Activated CD8-positive, alpha-beta memory T cell treated with anti-CD3 and anti-CD28 coated beads, Interleukin-2, amount 10 ng/mL, durations not matched to agents 7 days and 5 days (primary cell): ENCODE data around the gene KLHL1. TPM values are rescaled to one million over a fixed set of nuclear protein-coding genes. Genes with fewer than 3 reads are reported as not detected.

Experiments used
- ATAC-seq: fragments of 150-1000 bp; cut with Tn5 transposase; one replicate; pipeline ENCODE4 v1.10.0; 2021; ENCODE audit warnings: moderate library complexity
- CTCF ChIA-PET: fragments of 350-600 bp; sonication (Branson Sonifier 250); formaldehyde crosslinking; loops from one replicate; lab custom pipeline; 2021; ENCODE audit warnings: antibody characterized with exemption; lab: Charles Lee
- DNase-seq: peaks from one replicate; pipeline ENCODE4 v3.0.0-alpha.2; 2020
- H3K27ac Mint-ChIP-seq: one replicate; pipeline ENCODE4 v1.8.0; 2021; ENCODE audit warnings: mild to moderate bottlenecking, mixed read lengths
- H3K27me3 Mint-ChIP-seq: one replicate; pipeline ENCODE4 v1.8.0; 2021; ENCODE audit warnings: mixed read lengths
- H3K36me3 Mint-ChIP-seq: one replicate; pipeline ENCODE4 v1.8.0; 2021; ENCODE audit warnings: mild to moderate bottlenecking, mixed read lengths
- H3K4me1 Mint-ChIP-seq: one replicate; pipeline ENCODE4 v1.8.0; 2021; ENCODE audit warnings: mixed read lengths
- H3K4me3 Mint-ChIP-seq: one replicate; pipeline ENCODE4 v1.8.0; 2021; ENCODE audit warnings: mild to moderate bottlenecking, moderate library complexity, mixed read lengths
- H3K9me3 Mint-ChIP-seq: one replicate; pipeline ENCODE4 v1.8.0; 2022; ENCODE audit warnings: low read depth, mixed read lengths
- total RNA-seq, 2 experiments: library from RNA; stranded (reverse); gene quantifications; one replicate each; pipeline ENCODE4 v1.2.3, GENCODE V29; 2021

Gene KLHL1
- total RNA-seq, 2 experiments from 2014 or later: not detected

DNA sequence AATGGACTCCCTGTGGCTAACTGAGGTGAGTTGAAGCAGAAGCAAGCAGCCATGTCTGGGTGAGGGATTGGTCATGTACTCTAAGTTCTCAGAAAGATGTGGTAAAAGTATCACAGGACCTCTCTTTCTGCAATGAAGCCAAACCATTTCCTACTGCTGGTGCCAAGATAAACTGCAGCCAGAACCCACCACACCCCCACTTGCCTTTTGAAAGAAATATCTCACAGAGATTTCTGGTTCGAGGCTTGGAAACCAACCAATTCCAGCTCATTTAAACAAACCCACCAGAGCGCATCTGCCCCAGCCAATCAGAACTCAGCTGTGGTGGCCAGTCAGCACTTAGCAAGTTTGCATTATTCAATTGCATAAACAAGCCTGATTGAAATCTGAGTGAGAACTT, 205.2 kb downstream of the KLHL1 start:
- Mint-ChIP-seq H3K36me3 (no peaks in the 10 kb centered on the region), H3K27ac (no peak overlapping the region), H3K4me1 (no peaks in the 10 kb centered on the region), H3K27me3 (no peaks in the 10 kb centered on the region), H3K9me3 (peaks cover 3% of the 10 kb centered on the region), H3K4me3 (no peak overlapping the region)
- ATAC-seq (no peak), DNase-seq (no peak)
- CTCF ChIA-PET: no interaction called here

DNA sequence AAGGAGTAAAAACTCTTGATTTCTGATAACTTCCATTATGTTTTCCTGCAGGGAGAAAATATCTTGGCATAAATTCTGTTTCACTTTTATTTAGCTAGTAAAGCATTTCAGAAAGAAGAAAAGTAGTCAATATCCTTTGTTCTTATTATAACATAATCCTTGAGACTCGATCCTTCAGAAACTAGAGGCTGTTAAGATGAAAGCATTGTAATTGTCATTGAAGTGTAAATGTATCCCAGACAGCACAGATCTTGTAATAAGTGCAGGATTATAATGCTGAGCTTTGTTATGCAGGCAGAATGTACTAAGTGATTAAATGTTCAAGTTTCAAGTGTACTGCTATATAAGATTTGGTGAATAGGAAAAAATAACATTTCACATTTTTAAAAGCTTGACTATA, 225.8 kb downstream of the KLHL1 start:
- ATAC-seq (no peak), DNase-seq (no peak)
- CTCF ChIA-PET: no interaction called here
- H3K4me3 Mint-ChIP-seq: no peak overlapping the region
- no peaks in the 10 kb centered on the region for H3K27me3 Mint-ChIP-seq
- no peaks in the 10 kb centered on the region for H3K36me3 Mint-ChIP-seq
- H3K4me1 Mint-ChIP-seq: no peaks in the 10 kb centered on the region
- H3K27ac Mint-ChIP-seq: no peak overlapping the region
- peaks cover 10% of the 10 kb centered on the region for H3K9me3 Mint-ChIP-seq

DNA sequence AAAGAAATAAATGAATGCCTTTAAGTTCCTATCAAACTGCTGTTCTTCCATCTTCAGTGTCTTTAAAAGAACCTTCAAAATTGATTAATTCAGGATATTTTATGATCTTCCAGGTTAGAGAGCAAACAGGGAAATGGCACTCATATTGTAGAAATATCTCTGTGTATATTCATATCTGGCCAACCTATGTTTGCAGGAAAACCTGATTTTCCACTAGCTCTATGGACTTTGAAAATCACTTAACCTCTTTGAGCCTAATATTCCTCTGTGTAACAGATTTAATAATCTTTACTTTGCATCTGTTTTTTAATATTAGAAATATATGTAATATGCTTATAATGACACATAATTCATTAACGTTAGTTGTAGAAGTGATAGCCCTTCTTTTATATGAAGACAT, 228.3 kb downstream of the KLHL1 start:
- no peak for ATAC-seq
- no peaks in the 10 kb centered on the region for H3K36me3 Mint-ChIP-seq
- H3K27ac Mint-ChIP-seq: no peak overlapping the region
- no peak overlapping the region for H3K4me3 Mint-ChIP-seq
- no peak for DNase-seq
- no peaks in the 10 kb centered on the region for H3K27me3 Mint-ChIP-seq
- no peaks in the 10 kb centered on the region for H3K4me1 Mint-ChIP-seq
- CTCF ChIA-PET: no interaction called here
- peaks cover 6% of the 10 kb centered on the region for H3K9me3 Mint-ChIP-seq

DNA sequence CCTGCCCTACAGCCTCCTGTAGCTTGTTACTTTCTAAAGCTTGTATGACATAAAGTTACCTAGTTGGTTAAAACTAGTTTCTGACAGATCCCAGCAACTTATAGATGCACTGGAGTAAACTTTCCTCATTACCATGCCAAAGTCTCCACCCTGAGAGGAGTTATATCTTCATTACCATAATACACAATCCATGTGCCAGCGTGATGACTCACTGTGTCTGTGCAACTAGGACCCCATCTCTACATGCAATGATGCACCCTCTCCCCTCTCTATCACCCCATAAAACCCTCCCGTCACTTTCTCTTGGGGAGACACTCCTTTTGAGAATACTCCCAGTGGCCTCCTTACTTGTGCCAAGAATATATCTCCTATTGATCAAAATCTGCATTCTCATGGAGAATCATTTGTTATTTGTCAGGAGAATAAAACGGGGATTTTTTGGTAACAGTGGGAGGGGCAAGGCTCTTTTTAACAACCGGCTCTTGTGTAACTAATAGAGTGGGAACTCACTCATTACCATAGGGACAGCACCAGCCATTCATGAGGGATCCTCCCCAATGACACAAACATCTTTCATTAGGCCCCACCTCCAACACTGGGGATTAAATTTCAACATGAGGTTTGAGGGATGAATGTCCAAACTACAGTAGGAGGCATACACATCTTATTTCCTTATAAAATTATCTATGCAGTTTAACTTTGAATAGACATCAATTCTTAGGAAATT, 235.8 kb downstream of the KLHL1 start:
- DNase-seq: no peak
- H3K36me3 Mint-ChIP-seq: no peaks in the 10 kb centered on the region
- ATAC-seq: no peak
- no peaks in the 10 kb centered on the region for H3K4me1 Mint-ChIP-seq
- no peak overlapping the region for H3K4me3 Mint-ChIP-seq
- H3K27ac Mint-ChIP-seq: no peak overlapping the region
- CTCF ChIA-PET: no interaction called here
- H3K27me3 Mint-ChIP-seq: no peaks in the 10 kb centered on the region
- H3K9me3 Mint-ChIP-seq: peaks cover 9% of the 10 kb centered on the region

DNA sequence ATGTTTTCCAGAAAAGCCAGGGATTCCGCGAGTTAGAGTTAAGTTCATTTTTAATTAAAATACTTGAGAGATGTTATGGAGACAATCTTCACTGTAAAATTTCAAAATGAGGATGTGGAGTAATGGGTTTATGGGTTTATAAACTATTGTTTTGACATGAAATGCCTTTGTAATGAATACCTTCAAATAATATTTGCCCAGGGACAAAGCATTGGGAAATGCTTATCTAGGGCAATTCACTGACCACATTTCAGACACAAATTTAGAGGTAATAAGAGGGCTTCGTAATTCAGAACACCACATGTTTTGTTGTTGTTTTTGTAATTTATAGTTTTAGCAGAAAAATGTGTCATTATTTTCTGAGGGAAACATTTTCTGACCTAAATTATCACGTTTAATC, 241.7 kb downstream of the KLHL1 start:
- no peak overlapping the region for H3K27ac Mint-ChIP-seq
- no peaks in the 10 kb centered on the region for H3K4me1 Mint-ChIP-seq
- DNase-seq: no peak
- no peaks in the 10 kb centered on the region for H3K27me3 Mint-ChIP-seq
- H3K36me3 Mint-ChIP-seq: no peaks in the 10 kb centered on the region
- CTCF ChIA-PET: no interaction called here
- no peak for ATAC-seq
- no peak overlapping the region for H3K4me3 Mint-ChIP-seq
- H3K9me3 Mint-ChIP-seq: peaks cover 4% of the 10 kb centered on the region

DNA sequence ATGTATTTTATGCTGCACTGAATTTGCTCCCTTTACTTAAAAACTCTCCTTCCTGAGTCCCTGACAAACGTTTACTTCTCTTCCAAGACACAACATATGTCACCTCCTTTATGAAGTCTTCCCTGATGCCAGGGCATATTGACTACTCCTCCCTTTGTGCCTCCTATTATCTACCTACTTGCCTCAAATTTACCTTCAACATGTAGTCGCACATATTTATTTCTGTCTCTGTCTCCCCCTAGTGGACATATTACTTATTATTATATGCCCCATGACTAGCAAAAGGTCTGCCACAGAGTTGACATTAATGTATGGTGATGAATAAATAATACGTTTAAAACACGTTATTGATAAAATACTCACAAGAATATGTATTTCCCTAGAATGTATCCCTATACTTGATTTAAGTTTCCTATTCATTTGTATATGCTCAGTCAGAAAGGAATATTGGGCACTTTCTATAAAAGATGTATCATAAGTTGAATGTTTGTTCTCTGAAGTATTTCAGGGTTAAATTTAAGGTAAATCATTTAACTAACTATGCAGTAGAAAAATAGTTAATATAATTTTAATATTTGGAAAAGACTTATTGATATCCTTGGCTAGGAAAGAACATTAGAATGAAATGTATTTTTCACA, 250.9 kb downstream of the KLHL1 start:
- ATAC-seq: no peak
- H3K27me3 Mint-ChIP-seq: no peaks in the 10 kb centered on the region
- DNase-seq: no peak
- no peaks in the 10 kb centered on the region for H3K9me3 Mint-ChIP-seq
- no peak overlapping the region for H3K4me3 Mint-ChIP-seq
- CTCF ChIA-PET: no interaction called here
- no peak overlapping the region for H3K27ac Mint-ChIP-seq
- no peaks in the 10 kb centered on the region for H3K36me3 Mint-ChIP-seq
- no peaks in the 10 kb centered on the region for H3K4me1 Mint-ChIP-seq

DNA sequence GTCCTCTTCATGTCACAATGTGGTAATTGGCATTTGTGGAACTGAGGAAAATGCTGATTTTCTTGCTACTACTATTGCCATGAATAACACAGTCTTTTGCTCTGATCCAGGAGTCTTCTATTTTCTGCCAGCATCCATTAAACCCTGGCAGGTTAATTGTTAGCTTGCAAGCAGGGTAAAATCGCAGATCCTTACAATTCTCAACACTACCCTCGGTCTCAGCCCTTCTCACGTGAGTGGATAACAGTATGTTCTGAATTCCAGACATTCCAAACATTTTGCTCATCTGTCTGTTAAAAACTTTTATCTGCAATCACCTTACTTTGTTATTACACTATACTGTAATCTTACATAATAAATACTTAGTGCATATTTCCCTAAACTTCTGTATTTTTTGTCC, 251.9 kb downstream of the KLHL1 start:
- Mint-ChIP-seq H3K27ac (no peak overlapping the region), H3K9me3 (no peaks in the 10 kb centered on the region), H3K4me1 (no peaks in the 10 kb centered on the region), H3K36me3 (no peaks in the 10 kb centered on the region), H3K27me3 (no peaks in the 10 kb centered on the region), H3K4me3 (no peak overlapping the region)
- no peak for ATAC-seq
- CTCF ChIA-PET: no interaction called here
- DNase-seq: no peak

DNA sequence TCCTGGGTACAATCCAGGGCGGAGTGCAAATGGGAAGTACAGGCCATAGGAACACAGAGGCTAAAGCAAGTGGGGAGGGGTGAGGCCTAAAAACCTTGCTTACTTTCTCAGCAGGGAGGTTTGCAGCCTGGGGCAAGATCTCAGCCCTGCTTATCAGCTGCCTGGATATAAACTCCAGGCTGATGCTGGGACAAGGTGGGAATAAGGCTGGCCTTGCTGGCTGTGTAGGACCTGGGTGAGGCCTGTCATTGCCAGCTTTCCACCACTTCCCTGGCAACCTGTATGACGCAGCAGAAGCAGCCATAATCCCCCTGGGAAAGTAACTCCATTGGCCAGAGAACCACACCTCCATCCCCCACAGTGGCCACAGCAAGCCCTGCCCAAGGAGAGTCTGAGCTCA, 279.7 kb downstream of the KLHL1 start:
- H3K27me3 Mint-ChIP-seq: no peaks in the 10 kb centered on the region
- no peak for ATAC-seq
- no peak overlapping the region for H3K4me3 Mint-ChIP-seq
- H3K36me3 Mint-ChIP-seq: no peaks in the 10 kb centered on the region
- H3K4me1 Mint-ChIP-seq: no peaks in the 10 kb centered on the region
- no peak for DNase-seq
- H3K9me3 Mint-ChIP-seq: peaks cover 13% of the 10 kb centered on the region
- no peak overlapping the region for H3K27ac Mint-ChIP-seq
- CTCF ChIA-PET: no interaction called here

DNA sequence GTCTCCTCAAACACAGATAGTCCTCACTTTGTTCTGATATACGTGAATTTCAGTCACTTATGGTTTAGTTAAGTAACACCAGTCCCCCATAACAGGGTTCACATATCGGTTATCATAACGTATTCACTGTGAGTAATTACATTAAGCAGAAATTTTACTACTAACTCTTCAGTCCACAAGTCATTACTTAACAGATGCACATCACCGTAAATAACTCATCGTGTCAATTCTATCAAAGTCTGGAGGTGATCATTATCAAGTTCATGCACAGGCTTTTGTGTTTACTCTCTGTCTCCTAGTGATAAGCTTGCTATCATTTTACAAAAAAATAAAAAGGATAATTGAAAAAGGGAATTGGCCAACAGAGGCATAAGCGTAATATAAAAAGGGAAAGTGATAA, 288.1 kb downstream of the KLHL1 start:
- H3K36me3 Mint-ChIP-seq: no peaks in the 10 kb centered on the region
- H3K27ac Mint-ChIP-seq: no peak overlapping the region

DNA sequence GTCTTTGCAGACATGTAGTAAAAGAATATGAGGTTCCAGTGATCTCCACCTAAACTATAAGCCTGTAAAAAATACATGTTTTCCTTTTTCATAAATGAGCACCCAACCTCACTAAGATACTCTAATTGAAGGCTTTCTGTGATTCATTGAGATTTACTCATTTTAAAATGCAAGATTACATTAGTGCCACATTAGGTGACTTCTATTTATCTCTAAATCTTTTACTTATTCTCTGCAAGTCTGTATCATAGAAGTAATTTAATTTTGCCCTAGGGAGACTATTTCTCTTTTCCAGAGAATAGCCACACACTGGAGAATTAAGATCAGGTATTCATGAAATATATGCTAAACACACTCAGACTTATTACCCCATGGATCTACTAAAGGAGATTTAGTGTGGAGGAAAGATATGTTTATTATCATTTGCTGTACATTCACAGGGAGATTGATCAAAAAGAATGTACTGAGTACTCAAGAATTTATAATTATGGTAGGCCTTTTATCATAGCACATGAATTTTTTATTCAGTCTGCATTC, 290.9 kb downstream of the KLHL1 start:
- CTCF ChIA-PET: no interaction called here
- ATAC-seq: no peak
- H3K27ac Mint-ChIP-seq: no peak overlapping the region
- no peaks in the 10 kb centered on the region for H3K36me3 Mint-ChIP-seq
- no peak for DNase-seq
- H3K4me3 Mint-ChIP-seq: no peak overlapping the region
- H3K27me3 Mint-ChIP-seq: no peaks in the 10 kb centered on the region
- no peaks in the 10 kb centered on the region for H3K4me1 Mint-ChIP-seq
- peaks cover 10% of the 10 kb centered on the region for H3K9me3 Mint-ChIP-seq

More for the DNA sequence above, 288.1 kb downstream of the KLHL1 start:
- Mint-ChIP-seq H3K4me1 (no peaks in the 10 kb centered on the region), H3K4me3 (no peak overlapping the region), H3K27me3 (no peaks in the 10 kb centered on the region), H3K9me3 (peaks cover 5% of the 10 kb centered on the region)
- CTCF ChIA-PET: no interaction called here
- DNase-seq (no peak), ATAC-seq (no peak)

DNA sequence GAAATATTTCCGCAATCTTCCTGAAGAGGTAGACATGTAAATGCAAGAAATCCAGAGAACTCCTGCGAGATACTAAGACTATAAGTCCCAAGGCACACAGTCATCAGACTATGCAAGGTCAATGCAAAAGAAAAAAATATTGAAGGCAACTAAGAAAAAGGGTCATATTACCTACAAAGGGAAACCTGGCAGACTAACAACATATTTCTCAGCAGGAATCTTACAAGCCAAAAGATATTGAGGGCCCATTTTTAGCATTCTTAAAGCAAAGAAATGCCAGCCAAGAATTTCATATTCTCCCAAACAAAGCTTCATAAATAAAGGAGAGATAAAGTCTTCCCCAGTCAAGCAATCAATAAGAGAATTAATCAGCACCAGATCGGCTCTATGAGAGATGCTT, 299.1 kb downstream of the KLHL1 start:
- CTCF ChIA-PET: no interaction called here
- H3K4me3 Mint-ChIP-seq: no peak overlapping the region
- H3K27ac Mint-ChIP-seq: no peak overlapping the region
- peaks cover 11% of the 10 kb centered on the region for H3K9me3 Mint-ChIP-seq
- H3K36me3 Mint-ChIP-seq: no peaks in the 10 kb centered on the region
- no peaks in the 10 kb centered on the region for H3K27me3 Mint-ChIP-seq
- ATAC-seq: no peak
- H3K4me1 Mint-ChIP-seq: no peaks in the 10 kb centered on the region
- DNase-seq: no peak

DNA sequence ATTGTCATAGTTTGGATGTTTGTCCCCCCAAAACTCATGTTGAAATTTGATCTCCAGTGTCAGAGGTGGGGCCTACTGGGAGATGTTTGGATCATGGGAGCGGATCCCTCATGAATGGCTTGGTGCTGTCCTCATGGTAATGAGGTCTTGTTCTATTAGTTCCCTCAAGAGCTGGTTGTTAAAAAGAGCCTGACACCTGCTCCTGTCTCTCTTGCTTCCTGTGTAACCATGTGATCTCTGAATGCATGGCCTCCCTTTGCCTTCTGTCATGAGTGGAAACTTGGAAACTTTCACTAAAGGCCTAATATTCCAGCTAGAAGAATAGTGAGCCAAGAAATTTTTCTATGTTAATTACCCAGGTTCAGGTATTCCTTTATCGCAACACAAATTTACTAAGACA, 312.0 kb downstream of the KLHL1 start:
- no peak for DNase-seq

DNA sequence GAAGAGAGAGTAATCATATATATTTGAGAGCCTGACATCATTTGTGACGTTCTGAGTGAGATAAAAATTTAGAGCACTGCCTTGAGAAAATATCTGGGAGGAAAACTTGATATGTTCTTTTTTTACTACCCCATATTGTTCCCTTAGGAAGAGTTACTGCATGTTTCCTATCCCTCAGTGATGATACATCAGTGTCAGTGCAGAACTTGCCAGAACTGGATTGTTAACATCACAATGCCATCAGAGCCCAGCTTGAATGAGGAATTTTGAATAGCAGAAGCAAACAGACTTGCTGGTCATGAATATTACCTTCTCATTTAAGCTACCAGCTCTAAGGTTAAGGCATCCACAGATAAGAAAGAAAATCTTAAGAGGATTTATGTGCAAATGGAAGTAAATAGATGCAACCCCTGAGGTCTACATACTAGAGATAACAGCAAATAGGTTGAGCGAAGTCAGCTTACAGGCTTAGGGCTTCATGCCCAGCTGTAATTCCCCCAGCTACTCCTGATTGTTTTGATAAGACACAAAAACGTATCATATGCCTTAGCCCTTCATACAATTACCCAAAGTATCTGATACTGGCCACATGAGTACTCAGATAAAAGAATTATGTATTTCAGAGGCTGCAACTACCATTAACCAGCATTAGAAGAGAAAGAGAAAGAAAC, 314.3 kb downstream of the KLHL1 start:
- peaks cover 6% of the 10 kb centered on the region for H3K9me3 Mint-ChIP-seq
- H3K4me3 Mint-ChIP-seq: no peak overlapping the region
- DNase-seq (no peak), ATAC-seq (no peak)
- CTCF ChIA-PET: no interaction called here
- no peaks in the 10 kb centered on the region for H3K27me3 Mint-ChIP-seq
- no peaks in the 10 kb centered on the region for H3K4me1 Mint-ChIP-seq
- H3K27ac Mint-ChIP-seq: no peak overlapping the region
- H3K36me3 Mint-ChIP-seq: no peaks in the 10 kb centered on the region

More for the DNA sequence above, 312.0 kb downstream of the KLHL1 start:
- H3K9me3 Mint-ChIP-seq: peaks cover 6% of the 10 kb centered on the region
- no peaks in the 10 kb centered on the region for H3K27me3 Mint-ChIP-seq
- no peak for ATAC-seq
- no peak overlapping the region for H3K4me3 Mint-ChIP-seq
- CTCF ChIA-PET: no interaction called here
- no peaks in the 10 kb centered on the region for H3K4me1 Mint-ChIP-seq
- H3K27ac Mint-ChIP-seq: no peak overlapping the region
- no peaks in the 10 kb centered on the region for H3K36me3 Mint-ChIP-seq

DNA sequence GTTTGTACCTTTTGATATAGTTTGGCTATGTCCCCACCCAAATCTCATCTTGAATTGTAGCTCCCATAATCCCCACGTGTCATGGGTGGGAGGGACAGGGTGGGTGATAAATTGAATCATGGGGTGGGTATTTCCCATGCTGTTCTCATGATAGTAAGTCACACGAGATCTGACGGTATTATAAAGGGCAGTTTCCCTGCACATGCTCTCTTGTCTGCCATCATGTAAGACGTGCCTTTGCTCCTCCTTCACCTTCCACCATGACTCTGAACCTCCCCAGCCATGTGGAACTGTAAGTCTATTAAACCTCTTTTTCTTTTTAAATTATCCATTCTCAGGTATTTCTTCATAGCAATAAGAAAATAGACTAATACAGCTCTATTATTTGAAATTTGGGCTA, 331.3 kb downstream of the KLHL1 start:
- Mint-ChIP-seq H3K27ac (no peak overlapping the region), H3K27me3 (no peaks in the 10 kb centered on the region)
- CTCF ChIA-PET: no interaction called here

More for the DNA sequence above, 331.3 kb downstream of the KLHL1 start:
- no peak for ATAC-seq
- Mint-ChIP-seq H3K36me3 (no peaks in the 10 kb centered on the region), H3K4me3 (no peak overlapping the region), H3K4me1 (no peaks in the 10 kb centered on the region), H3K9me3 (peaks cover 5% of the 10 kb centered on the region)
- no peak for DNase-seq
